A673 (cell line): ENCODE results near the gene HYDIN.

ENCODE experiments used
- CTCF ChIP-seq: fragments of 300-800, 200-600 bp; sonication (generic); conservative IDR thresholded peaks from 2 replicates; pipeline ENCODE4 v1.5.1; 2017; ENCODE audit warnings: low read depth, mild to moderate bottlenecking, antibody characterized with exemption, low read length, moderate library complexity, mixed read lengths
- EZH2 ChIP-seq: fragments of 200-600 bp; sonication (generic); IDR thresholded peaks from 2 replicates; pipeline ENCODE4 v1.6.1; 2017; ENCODE audit warnings: borderline replicate concordance, low read depth, mild to moderate bottlenecking, mixed read lengths, antibody characterized with exemption, low read length; ENCODE audit not compliant: poor library complexity, severe bottlenecking

GRCh38 chr16:70777973-70778406 lies 452.5 kb downstream of the HYDIN start:
- no peak for TF ChIP-seq CTCF
- no peak for TF ChIP-seq EZH2
